NCI-H2107 treated with DMSO at 0.1 percent for 48 hours (cell line): ENCODE results near the gene LIMS1.
A peak's percentile ranks its signal among the peaks of the same experiment; 100 is the strongest.
"Not testable (repeated sequence)": the region's sequence is repeated elsewhere in the genome, so short reads cannot be mapped to it uniquely, and the experiment has no call there.

Experiments
- DNase-seq: peaks from one replicate; lab custom pipeline; 2025; ENCODE audit not compliant: unreplicated experiment; lab: John Stamatoyannopoulos, UW

The LIMS1 gene

DNA sequence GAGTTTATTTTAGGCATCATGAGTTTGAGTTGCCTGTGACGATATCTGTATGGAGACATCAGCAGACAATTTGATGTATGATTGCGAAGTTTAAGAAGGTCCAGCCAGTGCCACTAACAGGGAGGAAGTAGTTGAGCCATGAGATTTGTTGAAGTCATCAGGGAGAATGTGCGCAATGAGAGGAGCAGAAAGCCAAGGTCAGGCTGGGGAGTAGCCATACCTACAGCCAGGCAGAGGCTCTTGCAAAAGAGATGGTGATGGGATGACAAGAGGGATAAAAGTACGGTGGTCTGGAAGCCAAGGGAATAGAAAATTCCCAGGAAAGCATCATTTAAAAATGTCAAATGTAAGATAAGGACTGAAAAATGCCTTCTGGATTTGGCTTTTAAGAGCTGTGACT lies 51.2 kb downstream of the LIMS1 start:
- DNase-seq, result no peak

DNA sequence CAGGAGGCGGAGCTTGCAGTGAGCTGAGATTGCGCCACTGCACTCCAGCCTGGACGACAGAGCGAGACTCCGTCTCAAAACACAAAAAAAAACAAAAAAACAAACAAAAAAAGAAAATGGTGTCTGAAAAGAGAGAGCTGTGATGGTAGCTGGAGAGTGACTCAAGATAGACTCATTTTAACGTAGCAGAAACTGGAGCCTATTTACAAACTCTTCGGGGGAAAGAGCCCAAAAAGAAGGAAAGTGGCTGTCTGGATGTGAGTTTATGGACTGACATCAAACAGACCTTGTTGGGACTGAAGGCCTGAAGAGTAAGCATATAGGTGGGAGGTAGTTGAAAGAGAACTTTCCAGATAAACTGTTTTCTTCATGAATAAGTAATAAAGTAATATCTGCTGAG lies 51.8 kb downstream of the LIMS1 start:
- no peak for DNase-seq

DNA sequence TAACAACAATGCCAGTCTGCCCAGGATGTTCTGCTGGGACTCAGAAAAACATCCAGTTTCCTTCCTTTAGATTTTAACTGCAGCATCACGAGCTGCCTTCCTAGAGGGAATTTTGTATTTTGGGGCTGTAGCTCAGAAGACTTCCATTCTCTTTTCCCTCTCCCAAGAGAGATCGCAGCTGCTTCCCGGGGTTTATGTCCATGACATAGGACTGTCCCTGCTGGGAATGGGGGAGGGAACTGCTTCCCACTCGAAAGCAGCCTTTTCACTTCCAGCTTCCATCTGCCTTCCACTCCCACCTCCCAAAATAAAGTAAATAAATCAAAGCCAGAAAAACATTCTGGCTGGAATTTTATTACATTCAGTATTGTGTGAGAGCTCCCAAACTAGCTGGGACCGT lies 52.4 kb downstream of the LIMS1 start:
- DNase-seq, result no peak

- no peak for DNase-seq
These were observed 53.4 kb downstream of the LIMS1 start for GRCh38 chr2:108587621-108588020.

DNA sequence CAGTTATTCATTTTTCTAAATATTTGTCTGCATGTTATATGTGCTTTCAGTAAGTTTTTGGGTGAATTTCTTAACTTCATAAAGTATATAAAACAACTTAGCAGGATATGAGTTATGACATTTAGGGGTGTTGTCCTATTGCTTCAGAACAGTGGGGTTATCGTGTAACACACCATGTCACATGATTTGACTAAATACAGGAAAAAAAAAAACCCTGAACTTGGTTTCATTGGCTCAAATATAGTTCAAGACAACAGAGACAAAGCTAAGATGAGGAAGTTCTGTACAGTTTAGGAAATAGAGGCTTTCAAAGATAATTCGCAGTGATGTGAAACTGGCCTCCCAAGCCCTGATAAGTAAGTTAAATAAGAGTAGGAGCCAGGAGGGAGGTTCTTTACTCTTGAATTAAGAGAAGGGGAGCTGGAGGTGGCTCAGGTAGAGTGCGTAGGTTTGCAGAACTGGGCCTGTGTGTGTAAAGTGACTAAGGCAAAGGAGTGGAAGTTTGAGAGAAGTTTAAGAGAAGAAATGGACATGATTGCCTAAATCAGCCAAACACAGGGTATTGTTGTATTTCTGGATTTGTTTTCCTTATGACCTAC lies 53.9 kb downstream of the LIMS1 start:
- no peak for DNase-seq

DNA sequence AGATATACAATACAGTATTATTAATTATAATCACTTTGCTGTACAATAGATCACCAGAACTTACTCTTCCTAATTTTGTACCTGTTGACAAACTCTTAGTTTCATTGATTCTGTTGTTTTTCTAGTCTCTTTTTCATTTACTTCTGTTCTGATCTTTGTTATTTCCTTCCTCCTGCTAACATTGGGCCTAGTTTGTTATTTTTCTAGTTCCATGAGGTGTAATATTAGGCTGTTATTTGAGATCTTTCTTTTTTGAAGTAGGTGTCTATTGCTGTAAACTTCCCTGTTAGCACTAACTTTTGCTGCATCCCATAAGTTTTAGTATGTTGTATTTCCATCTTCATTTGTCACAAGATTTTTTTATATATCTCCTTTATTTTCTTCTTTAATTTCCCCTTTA lies 55.1 kb downstream of the LIMS1 start:
- DNase-seq, result no peak

- no peak for DNase-seq
These were observed 55.5 kb downstream of the LIMS1 start for GRCh38 chr2:108589781-108590180.

DNA sequence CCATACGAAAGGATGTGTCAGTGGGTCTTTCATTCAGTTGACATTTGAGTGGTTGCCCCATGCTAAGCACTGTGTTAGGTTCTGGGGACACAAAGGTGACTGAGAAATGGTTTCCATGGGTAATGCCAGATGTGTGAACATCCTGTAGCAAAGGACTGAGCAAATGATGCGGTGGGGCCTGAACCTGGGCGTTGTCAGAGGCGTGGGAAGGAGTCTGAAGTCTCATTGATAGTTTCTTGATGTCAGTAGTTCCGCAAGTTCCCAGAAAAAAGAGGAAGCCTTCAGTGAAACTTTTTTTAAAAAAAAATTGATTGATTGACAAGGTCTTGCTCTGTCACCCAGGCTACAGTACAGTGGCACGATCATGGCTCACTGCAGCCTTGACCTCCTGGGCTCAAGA lies 56.9 kb downstream of the LIMS1 start:
- no peak for DNase-seq

DNA sequence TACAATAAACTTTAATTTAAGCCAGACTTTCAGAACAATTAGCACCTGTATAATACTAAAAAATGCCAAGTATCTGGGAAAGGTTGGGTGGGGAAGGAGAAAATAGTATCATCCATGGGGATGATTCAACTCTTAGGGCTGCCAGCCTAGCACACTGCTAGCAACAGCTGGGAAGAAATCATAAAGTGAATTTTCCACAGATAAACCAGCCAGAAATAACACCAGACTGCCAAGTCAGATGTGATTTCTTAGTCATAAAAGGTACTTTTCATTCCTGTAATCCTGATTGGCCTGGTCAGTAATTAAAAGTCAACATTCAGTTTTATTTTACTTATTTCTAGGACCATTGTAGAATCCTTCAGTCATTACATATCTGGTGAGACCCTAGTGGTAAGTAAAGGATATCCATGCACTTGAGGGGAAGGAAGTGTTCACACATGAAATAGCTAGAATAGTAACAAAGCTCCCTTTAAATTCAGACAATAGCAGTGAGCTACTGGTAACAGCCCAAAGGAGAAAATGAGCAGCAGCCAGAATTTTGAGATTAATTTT lies 59.4 kb downstream of the LIMS1 start:
- DNase-seq, result no peak

- no peak for DNase-seq
These were observed 60.1 kb downstream of the LIMS1 start for GRCh38 chr2:108594132-108594981.

- no peak for DNase-seq
These were observed 60.8 kb downstream of the LIMS1 start for GRCh38 chr2:108594982-108595464.

DNA sequence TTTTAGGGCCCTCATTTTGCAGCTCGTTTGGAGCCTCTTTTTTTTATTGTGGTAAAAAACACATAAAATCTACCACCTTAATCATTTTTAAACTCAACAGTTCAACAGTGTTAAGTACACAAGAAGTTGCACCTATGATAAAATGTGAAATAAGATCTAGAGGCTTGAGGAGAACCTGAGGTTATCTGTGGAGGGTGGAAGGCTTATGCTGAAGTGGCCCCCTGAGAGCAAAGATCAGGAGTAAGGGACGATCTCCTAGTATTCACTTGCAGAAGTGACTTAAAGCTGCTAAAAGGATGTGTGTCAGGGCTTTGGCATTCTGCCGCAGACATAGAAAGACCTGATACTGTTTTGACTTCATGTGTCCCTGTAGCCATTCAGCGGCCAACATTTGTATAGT lies 61.5 kb downstream of the LIMS1 start:
- DNase-seq, result not testable (repeated sequence)

DNA sequence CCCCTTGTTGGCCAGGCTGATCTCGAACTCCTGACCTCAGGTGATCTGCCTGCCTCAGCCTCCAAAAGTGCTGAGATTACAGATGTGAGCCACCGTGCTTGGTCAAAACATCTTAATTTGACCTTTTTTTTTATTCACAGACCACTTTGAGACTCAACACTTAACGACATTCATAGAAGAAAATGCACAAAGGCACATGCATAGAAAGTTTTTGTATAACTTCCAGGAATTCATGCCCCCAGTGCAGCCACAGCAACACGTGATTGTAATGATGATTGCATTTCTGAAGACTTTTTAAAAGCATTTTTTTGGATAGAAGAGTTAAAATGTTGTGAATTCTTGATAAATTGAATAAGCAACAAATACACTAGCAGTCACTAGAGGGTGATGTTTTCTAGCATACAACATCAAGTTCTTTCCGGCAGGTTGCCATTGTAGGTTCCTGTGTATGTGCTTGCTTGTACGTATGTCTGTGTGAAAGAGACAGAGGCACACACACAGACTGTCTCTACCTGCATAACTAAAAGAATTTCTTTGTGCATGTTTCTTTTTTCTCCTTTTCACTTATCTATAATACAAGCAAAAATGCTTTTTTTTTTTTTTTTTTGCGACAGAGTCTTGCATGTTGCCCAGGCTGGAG lies 63.0 kb downstream of the LIMS1 start:
- not testable (repeated sequence) for DNase-seq

- DNase-seq, result not testable (repeated sequence)
These were observed 66.9 kb downstream of the LIMS1 start for GRCh38 chr2:108601199-108601598.

- no peak for DNase-seq
These were observed 68.2 kb downstream of the LIMS1 start for GRCh38 chr2:108602422-108602821.

- no peak for DNase-seq
These were observed 69.9 kb downstream of the LIMS1 start for GRCh38 chr2:108604196-108604595.

GRCh38 chr2:108605947-108606346 lies 71.7 kb downstream of the LIMS1 start:
- DNase-seq, result no peak

- DNase-seq, result peak; percentile 31
These were observed 73.5 kb downstream of the LIMS1 start for GRCh38 chr2:108607706-108608301.

DNA sequence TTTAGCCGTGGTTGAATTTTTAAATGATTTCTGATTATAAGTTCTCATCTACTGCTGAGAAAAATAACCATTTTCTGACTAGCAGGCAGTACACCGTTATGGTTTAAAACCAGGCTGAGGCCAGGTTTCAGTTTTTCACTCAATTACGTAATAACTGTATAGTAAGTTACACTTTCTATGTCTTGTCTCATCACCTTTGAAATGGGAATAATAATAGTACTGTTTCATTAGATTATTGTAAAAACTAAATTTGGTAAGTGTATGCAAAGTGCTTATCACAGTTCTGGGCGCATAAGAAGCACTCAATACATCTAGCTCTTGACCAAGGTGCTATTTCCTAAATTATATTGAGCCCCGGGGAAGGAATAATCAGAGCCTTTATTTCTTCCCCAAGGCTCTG lies 76.8 kb downstream of the LIMS1 start:
- no peak for DNase-seq

DNA sequence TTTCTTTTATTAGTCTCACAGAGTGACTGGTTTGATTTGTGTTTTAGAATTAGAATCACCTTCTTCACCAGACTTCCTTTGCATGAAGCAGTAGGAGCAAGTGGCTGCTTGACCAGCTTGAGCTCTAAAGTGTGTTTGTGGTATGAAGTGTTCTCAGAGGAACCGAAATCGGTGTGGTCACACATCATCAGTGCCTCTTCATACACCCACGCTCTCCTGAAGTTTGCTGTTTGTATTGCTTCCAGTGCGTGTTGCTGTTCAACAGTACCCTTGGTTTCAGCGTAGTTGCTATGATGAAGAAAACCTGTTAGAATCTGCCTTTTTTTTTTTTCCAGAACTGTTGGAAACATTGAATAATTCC lies 77.9 kb downstream of the LIMS1 start:
- DNase-seq, result no peak

- DNase-seq, result no peak
These were observed 78.4 kb downstream of the LIMS1 start for GRCh38 chr2:108612514-108613183.
